Adrenal gland (tissue), 5 donors: ENCODE measurements around the gene KRT78.

ENCODE experiments used
- CTCF ChIP-seq, 6 experiments: fragments of 450-650 bp in 4 of 6; fragments of 200-600 bp in 2 of 6; sonication (generic) in 1 of 6; IDR thresholded peaks; 1 replicate in 5 of 6; 2 replicates in 1 of 6; pipeline versions ENCODE4 v1.5.1 to v1.8.0; 2016 to 2021; ENCODE audit warnings: antibody characterized with exemption in 6 of 6, mild to moderate bottlenecking in 2 of 6, moderate library complexity in 1 of 6
- POLR2A ChIP-seq, 2 donors: fragments of 450-650 bp; IDR thresholded peaks; one replicate each; pipeline ENCODE4 v1.6.1; 2017; ENCODE audit warnings: antibody characterized with exemption in 2 of 2, mild to moderate bottlenecking in 2 of 2, moderate library complexity in 1 of 2
- donor health status: DM: no; HTN: no; CAD: no.

GRCh38 chr12:52835271-52836041 lies 13.3 kb downstream of the KRT78 start:
- TF ChIP-seq CTCF (IDR thresholded peaks at IDR 0.05) (no peak), POLR2A (IDR thresholded peaks at IDR 0.05) (no peak)
